ENCODE results near the gene C5AR2.
"Not testable (repeated sequence)": the region's sequence is repeated elsewhere in the genome, so short reads cannot be mapped to it uniquely, and the experiment has no call there.

DNA sequence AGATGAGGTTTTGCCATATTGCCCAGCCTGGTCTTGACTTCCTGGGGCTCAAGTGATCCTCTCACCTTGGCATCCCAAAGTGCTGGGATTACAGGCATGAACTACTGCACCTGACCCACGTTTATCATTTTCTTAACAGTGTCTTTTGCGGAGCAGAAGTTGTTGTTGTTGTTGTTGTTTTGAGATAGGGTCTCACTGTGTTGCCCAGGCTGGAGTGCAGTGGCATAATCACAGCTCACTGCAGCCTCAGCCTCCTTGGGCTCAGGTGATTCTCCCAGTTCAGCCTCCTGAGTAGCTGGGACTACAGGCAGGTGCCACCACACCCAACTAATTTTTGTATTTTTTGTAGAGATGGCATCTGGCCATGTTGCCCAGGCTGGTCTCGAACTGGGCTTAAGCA, 55.6 kb downstream of the C5AR2 start:
- TF ChIP-seq EGR1 (IDR thresholded peaks at IDR 0.05; ENCODE audit: low read depth in 2 of 2): not testable (repeated sequence)
- TF ChIP-seq, protein P1, sequence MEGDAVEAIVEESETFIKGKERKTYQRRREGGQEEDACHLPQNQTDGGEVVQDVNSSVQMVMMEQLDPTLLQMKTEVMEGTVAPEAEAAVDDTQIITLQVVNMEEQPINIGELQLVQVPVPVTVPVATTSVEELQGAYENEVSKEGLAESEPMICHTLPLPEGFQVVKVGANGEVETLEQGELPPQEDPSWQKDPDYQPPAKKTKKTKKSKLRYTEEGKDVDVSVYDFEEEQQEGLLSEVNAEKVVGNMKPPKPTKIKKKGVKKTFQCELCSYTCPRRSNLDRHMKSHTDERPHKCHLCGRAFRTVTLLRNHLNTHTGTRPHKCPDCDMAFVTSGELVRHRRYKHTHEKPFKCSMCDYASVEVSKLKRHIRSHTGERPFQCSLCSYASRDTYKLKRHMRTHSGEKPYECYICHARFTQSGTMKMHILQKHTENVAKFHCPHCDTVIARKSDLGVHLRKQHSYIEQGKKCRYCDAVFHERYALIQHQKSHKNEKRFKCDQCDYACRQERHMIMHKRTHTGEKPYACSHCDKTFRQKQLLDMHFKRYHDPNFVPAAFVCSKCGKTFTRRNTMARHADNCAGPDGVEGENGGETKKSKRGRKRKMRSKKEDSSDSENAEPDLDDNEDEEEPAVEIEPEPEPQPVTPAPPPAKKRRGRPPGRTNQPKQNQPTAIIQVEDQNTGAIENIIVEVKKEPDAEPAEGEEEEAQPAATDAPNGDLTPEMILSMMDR (IDR thresholded peaks at IDR 0.05; ENCODE audit: low read depth, low read length, missing input control): not testable (repeated sequence)

Measured in liver (tissue), 3 donors.